GM19351 (cell line): ENCODE measurements around the gene HIRA.
"Not testable (repeated sequence)": the region's sequence is repeated elsewhere in the genome, so short reads cannot be mapped to it uniquely, and the experiment has no call there.

ENCODE experiments used
- ATAC-seq: cut with Tn5 transposase; IDR thresholded peaks from one replicate; pipeline ENCODE4 v1.9.1; 2021; ENCODE audit warnings: mild to moderate bottlenecking, moderate library complexity; ENCODE audit not compliant: unreplicated experiment

Gene HIRA

GRCh38 chr22:19445279-19445982 is 13.9 kb upstream of the HIRA start:
- not testable (repeated sequence) for ATAC-seq

- no peak for ATAC-seq
Measured at GRCh38 chr22:19443544-19444211, 12.1 kb upstream of the HIRA start.

GRCh38 chr22:19442166-19442565 is 10.6 kb upstream of the HIRA start:
- ATAC-seq = no peak

GRCh38 chr22:19440411-19441195 is 9.1 kb upstream of the HIRA start:
- no peak for ATAC-seq

GRCh38 chr22:19438298-19438697 is 6.8 kb upstream of the HIRA start:
- ATAC-seq = no peak

GRCh38 chr22:19436444-19437161 is 5.1 kb upstream of the HIRA start:
- not testable (repeated sequence) for ATAC-seq

- ATAC-seq = no peak
Measured at GRCh38 chr22:19434829-19435580, 3.5 kb upstream of the HIRA start.

- ATAC-seq = no peak
Measured at GRCh38 chr22:19434401-19434800, 2.9 kb upstream of the HIRA start.

GRCh38 chr22:19432133-19432851 is 759 bp upstream of the HIRA start, which contains the start of gene MRPL40:
TSS of gene MRPL40 (plus strand) at chr22:19432545. CDS start at chr22:19432555, 10 bp downstream.
- peak; percentile 80 for ATAC-seq

- no peak for ATAC-seq
Measured at GRCh38 chr22:19430890-19431541, 517 bp downstream of the HIRA start.

GRCh38 chr22:19429950-19430889 is 1.3 kb downstream of the HIRA start:
- no peak for ATAC-seq

GRCh38 chr22:19424186-19424500 is 7.4 kb downstream of the HIRA start:
- ATAC-seq = no peak

GRCh38 chr22:19422440-19423301 is 8.9 kb downstream of the HIRA start:
- ATAC-seq = no peak

GRCh38 chr22:19420321-19420720 is 11.2 kb downstream of the HIRA start:
- no peak for ATAC-seq

GRCh38 chr22:19419464-19420178 is 11.9 kb downstream of the HIRA start:
- ATAC-seq = no peak

- no peak for ATAC-seq
Measured at GRCh38 chr22:19419086-19419463, 12.5 kb downstream of the HIRA start.

GRCh38 chr22:19412923-19413322 is 18.6 kb downstream of the HIRA start:
- no peak for ATAC-seq
